ENCODE data around the gene CARD14.

DNA sequence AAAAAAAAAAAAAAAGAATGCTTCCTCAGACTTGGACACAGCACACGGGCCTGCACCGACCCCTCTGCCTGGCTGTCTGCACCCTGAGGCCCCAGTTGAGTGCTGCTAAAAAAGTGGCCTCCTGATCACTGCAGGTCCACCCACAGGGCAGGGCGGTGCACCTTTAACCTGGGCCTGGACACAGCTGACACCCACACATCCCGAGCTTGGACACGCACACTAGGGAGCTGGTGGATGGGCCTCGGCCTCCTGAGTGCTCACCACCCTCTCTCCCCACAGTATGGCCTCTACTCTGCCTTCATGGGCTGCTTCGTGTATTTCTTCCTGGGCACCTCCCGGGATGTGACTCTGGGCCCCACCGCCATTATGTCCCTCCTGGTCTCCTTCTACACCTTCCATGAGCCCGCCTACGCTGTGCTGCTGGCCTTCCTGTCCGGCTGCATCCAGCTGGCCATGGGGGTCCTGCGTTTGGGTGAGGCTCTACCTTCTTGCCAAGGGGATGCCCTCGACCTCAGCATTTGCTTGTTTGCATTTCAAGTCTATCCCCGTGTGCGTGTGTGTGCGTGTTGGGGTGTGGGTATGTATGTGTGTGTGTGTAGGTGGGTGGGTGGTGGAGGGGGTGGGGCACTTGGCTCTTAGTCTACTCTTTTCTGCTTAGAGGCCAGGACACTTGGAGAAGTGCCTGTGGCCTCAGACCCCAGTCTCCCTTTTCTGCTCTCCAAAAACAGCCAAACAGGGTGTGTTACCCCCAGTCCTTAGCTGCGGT is 52.7 kb downstream of the CARD14 start:
- no peak for TF ChIP-seq POLR2AphosphoS5 (IDR thresholded peaks at IDR 0.05)
- TF ChIP-seq, protein P1, sequence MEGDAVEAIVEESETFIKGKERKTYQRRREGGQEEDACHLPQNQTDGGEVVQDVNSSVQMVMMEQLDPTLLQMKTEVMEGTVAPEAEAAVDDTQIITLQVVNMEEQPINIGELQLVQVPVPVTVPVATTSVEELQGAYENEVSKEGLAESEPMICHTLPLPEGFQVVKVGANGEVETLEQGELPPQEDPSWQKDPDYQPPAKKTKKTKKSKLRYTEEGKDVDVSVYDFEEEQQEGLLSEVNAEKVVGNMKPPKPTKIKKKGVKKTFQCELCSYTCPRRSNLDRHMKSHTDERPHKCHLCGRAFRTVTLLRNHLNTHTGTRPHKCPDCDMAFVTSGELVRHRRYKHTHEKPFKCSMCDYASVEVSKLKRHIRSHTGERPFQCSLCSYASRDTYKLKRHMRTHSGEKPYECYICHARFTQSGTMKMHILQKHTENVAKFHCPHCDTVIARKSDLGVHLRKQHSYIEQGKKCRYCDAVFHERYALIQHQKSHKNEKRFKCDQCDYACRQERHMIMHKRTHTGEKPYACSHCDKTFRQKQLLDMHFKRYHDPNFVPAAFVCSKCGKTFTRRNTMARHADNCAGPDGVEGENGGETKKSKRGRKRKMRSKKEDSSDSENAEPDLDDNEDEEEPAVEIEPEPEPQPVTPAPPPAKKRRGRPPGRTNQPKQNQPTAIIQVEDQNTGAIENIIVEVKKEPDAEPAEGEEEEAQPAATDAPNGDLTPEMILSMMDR (IDR thresholded peaks at IDR 0.05): no peak

Measured in upper lobe of left lung (tissue), 4 donors.